Ramos (cell line): ENCODE data around the gene PTH2.
"Not testable (repeated sequence)": the region's sequence is repeated elsewhere in the genome, so short reads cannot be mapped to it uniquely, and the experiment has no call there.

ENCODE experiments used
- in situ Hi-C: fragments of 300-500 bp; cut with MboI; formaldehyde crosslinking; loops from one replicate; pipeline ENCODE4 v1.14.3; 2022; ENCODE audit warnings: low sequenced_read_pairs; ENCODE audit not compliant: unreplicated experiment

PTH2 gene

DNA sequence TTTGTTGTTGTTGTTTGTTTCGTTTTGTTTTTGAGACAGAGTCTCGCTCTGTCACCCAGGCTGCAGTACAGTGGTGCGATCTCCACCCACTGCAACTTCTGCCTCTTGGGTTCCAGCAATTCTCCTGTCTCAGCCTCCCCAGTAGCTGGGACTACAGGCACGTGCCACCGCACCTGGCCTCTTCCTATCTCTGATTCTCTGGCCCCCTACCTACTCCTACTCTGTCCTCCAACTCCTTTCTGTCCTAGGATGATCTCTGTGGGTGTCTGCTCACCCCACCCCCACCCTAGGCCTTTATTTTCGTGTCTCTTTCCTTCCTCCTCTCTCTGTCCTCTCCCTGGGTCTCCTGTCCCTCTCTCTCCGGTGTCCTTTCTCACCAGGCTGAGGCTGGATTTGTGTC, 27.2 kb upstream of the PTH2 start:
- in situ Hi-C loops: no loop called here

DNA sequence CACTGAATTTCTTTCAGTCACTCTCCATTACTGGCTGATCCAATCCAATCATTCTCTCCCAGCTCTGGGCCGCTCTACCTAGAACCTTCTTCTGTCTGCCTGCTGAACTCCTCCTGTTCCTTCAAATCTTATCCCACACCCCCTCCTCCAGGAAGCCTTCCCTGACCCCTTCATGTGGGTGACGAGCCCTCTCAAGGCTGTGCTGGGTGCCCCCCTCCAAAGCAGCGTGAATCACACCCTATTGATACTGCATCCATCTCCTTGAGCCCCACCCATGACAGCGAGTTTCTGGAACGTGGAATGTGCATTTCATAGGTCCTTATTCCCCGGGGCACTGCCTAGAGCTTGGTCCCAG, 25.2 kb upstream of the PTH2 start:
- in situ Hi-C loops: no loop called here

DNA sequence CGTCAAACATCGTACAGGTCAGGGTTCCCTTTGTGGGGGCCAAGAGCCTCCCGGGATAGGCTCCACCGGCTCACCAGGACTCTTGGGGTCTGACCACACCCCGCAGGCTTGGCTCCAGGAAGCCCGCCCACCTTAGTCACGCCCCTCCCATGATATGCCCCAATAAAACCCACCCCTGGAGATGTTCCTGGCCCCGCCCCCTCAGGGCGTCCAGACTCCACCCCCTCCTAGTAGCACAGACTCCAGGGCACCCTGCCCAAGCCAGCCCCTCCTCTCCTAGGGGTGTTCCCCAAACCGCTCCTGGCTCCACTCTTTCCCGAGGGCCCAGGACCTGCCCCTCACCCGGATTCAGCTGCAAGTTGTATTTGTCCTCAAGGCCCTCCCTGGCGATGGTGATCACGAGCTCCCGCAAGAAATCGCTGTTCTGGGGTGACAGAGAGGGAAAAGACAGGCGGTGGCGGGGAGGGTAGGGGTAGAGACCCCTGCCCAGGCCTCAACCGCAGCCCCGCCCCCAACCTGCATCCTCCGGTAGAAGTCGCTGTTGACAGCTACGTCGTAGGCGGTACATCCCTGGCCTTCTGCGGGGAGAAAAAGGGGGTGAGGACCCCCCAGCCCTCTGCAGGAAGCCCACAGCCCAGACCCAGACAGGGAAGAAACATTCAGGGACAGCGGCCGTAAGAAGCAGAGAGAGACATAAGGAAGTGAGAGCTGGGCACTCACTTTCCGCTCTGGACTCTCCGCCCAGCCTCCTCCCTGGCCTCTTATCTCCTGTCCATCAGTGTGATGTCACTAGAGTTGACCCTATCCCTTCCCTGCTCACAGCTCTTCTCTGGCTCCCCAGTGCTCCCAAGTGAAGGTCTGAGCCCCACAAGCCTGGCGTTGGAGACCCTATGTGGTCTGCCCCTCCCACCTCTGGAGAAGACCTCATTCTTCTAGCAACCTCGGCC, 24.5 kb upstream of the PTH2 start:
- in situ Hi-C loops: no loop called here

DNA sequence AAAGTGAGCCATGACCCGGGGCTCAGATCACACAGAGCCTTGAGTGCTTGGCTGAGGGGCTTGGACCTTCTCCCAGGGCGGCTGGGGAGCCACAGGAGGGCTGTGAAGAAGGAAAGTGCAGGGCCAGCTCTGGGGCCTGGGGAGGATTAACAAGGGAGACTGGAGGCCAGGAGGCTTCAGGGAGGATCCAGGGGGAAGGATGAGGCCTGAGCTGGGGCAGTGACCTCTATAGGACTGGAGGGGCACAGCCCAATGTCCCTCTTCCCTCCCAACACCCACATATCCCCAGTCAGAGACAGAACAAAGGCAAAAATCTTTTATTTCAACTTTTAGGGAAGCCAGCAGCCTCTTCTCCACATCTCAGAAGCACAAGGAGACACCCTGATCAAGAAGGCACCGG, 22.8 kb upstream of the PTH2 start:
- in situ Hi-C loops: no loop called here

DNA sequence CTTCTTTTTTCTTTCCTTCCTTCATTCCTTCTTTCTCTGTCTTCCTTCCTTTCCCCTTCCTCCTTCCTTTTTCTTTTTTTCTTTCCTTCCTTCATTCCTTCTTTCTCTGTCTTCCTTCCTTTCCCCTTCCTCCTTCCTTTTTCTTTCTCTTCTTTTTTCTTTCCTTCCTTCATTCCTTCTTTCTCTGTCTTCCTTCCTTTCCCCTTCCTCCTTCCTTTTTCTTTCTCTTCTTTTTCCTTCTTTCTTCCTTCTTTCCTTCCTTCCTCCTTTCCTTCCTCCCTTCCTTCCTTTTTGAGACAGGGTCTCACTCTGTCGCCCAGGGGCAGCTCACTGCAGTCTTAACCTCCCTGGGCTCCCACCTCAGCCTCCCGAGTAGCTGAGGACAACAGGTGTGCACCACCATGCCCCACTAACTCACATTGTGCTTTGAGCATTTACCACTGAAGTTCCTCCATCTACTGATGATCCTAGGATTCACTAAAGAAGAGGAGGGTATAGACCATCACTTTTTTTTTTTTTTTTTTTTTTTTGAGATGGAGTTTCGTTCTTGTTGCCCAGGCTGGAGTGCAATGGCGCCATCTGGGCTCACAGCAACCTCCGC, 21.0 kb upstream of the PTH2 start:
- in situ Hi-C loops: not testable (repeated sequence)

DNA sequence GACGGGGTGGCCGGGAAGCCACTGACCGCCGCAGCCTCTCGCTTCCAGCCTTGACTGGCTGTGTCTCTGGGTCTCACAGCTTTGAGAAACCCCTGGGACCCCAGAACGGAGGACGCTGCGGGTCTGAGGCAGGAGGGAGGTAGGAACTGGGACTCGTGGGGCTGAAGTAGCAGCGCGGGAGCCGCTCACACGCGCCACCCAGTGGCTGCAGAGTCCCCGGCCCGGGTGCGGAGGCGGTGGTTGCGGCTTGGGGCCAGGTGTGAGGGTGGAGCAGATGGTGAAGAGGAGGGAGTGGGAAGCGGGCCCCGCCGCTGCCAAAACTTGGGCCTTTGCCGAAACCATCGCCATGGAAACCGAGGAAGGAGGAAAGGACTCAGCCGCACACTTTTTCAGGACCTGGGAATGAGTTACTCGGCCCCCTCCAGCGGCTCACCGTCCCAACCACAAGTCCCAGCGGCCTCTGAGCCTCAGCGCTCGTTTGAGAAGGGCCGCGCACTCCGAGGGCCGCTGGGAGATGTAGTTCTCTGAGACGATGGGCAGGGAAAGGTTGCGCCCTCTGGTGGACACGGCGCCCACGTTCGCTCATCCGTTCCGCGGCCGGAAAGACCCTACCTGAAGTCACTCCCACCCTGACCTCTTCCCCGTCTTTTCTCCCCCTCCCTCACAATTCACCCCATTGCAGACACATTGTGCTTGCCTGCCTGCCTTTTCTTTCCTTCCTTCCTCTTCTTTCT, 20.3 kb upstream of the PTH2 start:
- in situ Hi-C loops: no loop called here

DNA sequence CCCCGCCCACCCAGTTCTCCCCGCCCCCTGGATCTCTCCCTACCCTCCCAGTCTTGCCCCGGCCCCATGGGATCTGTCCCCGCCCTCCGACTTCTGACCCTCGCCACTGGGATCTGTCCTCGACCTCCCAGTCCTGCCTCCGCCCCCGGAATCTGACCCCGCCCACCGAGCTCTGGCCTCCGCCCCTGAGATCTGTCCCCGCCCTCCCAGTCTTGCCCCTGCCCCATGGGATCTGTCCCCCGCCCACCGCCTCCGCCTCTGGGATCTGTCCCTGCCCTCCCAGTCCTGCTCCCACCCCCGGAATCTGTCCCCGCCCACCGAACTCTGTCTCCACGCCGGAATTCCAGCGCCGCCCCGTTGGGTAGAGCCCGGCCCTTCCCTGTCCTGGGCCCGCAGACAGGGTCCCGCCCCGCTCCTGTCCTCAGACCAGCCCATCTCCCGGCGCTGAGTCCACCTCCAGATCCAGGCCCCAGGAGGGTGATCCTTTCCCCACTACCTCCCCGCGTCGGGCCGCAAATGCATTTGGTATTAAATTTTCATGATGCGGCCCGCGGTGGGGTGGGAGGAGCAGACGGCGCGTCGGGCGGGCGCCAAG, 19.6 kb upstream of the PTH2 start:
- in situ Hi-C loops: no loop called here

DNA sequence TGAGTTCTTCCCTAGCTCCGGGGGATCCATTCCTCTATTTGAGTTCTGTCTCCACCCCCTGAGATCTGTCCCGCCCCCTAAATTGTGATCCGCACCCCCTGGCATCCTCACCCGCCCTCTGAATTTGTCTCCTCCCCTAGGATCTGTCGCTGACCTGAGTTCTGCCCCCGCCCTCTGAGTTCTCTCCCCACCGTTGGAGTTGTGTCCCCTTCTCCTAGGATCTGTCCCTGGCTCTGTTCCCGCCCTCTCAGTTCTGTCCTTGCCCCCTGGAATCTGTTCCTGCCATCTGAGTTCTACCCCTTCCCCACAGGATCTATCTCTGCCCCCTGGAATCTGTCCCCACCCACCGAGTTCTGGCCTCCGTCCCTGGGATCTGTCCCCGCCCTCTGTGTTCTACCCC, 19.1 kb upstream of the PTH2 start:
- in situ Hi-C loops: no loop called here

DNA sequence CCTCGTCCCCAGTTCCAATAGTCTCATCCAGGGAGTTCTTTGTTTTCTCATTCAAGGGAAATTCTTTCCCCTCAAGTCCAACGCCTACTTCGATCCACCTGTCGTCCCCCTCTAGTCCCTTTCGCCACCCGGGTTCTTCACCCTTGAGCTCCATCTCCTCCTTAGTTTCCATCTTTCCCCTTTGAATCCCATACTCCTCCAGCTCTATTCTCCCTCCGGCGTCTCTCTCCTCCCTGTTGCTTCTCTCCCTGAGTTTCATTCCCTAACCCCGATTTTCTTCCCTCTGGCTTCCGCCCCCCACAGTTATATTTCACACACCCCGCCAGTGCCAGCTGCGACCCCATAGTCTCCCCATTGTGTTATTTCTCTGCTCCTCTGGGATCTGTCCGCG, 18.7 kb upstream of the PTH2 start:
- in situ Hi-C loops: no loop called here

DNA sequence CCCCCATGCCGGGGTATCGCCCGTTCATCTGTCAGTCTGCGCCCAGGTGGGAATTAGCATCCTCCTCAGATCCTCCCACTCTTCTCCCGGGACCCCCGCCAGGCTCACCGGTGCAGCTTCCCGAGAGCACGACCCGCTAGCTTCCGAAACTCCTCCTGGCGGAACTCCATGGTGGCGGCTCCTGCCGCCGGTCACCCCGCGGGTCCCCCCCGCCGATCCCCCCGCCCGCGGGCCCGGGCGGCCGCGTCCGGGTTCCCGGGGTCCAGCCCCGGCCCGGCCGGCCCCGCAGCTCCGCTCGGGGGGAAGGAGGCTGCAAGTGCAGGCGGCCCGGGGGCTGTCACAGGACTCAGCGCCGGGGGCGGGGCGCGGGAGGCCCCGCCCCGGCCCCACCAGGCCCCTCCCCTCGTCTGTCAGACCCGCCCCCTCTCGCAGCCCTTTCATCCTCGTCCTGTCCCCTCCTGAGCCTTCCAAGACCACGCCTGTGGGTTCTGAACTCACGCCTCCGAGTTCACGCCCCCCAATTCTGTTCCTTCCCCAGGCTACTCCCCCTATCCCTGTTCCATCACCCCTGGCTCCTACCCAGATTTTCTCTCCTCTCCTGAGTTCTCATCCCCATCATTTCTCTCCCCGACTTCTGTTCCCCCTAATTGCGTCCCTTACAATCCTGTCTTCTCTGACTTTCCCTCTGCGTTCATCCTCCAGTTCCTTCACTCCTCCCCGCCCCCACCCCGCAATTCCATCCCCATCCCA, 18.1 kb upstream of the PTH2 start, which contains the start of gene SLC17A7:
SLC17A7 (minus strand) TSS at position 318 of the 750 bp plus-strand sequence; CDS start at position 170, 148 bp downstream.
- in situ Hi-C loops: no loop called here

DNA sequence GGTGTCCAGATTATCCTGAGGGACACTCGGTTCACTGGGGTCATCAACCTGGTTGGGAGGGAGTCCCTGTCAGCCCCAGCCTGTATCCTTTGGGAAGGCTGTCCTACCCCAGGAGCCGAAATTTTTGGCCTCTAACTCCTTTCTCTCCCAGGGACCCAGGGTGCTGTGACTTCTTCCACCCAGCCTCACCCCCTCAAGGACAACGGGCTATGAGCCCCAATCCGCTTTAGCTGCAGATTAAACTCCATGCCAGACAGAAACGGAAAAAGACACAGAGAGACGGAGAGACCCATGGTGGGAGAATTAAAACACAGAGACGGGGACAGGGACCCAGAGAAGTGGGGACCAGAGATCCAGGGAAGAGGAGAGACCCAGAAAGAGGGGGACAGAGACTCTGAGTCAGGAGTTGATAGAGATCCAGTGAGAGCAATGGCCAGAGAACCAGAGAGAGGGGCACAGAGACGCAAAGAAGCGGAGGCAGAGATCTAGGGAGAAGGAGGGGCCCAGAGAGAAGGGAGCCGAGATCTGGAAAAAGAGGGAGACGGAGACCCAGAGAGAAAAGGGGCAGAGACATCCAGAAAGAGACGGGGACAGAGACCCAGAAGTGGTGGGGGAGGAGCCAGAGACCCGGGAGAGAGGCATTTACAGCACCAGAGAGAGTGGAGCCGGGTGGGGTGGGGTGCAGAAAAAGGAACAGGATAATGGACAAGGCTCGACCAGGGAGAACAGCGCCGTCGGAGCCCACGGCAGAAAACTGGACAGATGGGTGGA, 17.4 kb upstream of the PTH2 start:
- in situ Hi-C loops: no loop called here

DNA sequence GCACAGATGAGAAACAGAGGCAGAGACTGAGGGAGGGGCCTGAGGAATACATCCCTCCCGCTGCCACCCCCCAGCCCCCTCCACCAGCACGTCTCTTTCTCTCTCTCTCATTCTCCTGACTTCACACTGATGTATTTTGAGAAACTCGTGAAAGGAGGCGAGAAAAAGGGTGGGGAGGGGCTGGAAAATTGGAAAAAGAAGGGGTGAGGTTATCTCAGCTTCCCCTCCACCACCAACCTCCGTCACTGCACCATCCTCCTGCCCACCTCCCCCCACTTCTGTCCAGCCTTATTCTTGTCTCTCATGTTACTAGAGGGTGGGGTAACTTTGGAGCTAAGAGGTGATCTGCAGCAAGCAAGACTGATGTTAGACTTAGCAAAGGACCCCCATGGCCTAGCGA, 16.6 kb upstream of the PTH2 start:
- in situ Hi-C loops: loop anchor here (5.0 kb wide), 1 partner anchor 48 kb away; no protein-coding TSS in a partner anchor

DNA sequence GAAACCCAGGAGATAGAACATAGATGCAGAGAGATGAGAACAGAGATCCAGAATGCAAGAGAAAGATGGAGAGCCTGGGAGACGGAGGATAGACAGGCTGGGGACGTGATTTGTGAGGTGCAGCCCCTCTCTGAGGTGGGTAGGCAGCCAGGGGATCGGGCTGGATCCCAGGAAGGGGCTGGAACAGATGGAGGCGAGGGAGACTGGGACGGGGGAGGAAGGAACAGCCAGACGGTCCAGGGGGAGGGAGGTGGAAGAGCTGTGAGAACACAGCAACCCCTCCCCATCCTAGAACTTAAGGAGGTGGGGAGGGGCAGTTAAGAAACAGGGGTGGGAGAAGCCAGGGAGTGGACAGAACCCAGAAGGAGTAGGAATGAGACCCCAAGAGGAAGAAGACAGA, 15.0 kb upstream of the PTH2 start:
- in situ Hi-C loops: loop anchor here (5.0 kb wide), 1 partner anchor 46 kb away; no protein-coding TSS in a partner anchor

DNA sequence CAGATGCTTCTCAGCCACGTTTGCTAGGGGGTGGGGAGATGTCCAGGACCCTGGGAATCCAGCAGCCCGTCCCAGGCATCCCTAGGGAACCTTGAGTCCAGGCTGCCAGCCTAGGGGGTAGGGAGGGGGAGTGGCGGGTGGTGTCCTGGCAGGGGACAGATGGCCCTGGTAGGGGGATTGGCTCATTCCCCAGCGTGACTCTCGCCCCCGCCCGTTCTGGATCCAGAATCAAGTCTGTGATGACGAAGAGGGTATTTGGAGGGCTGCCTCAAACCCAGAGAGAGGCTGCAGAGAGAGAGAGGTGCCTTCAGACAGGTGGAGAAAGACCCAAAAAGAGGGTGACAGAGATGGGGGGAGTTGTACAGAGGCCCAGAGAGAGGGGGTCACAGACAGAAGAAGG, 14.0 kb upstream of the PTH2 start:
- in situ Hi-C loops: loop anchor here (5.0 kb wide), 1 partner anchor 45 kb away; no protein-coding TSS in a partner anchor

DNA sequence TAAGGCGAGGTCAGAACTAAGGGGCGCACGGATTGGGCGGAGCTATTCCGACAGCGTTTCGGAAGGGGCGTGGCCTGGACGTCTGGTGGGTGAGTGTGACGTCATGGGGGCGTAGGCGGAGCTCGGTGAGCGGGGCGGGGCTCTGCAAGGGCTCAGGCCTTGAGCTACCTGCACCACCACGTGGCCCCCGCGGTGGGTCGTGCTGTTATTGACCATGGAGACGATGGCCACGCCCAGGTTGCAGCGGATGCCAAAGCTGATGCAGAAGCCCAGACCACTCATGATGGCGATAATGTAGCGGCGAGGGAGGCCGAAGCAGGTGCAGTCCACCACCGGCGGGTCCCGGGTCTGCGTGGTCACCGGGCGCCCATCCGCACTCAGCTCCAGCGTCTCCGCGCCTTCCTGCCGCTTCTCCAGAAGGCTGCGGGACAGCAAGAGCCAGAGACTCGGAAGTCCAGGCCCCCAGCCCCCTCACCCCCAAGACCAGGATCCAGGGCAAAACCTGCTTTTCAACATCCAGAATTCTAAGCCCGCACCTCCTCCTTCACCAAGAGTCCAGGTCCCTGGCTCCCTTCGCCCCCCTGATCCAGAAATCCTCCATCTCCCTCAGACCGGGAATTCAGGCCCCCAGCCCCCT, 13.3 kb upstream of the PTH2 start:
- in situ Hi-C loops: loop anchor here (5.0 kb wide), 1 partner anchor 44 kb away; no protein-coding TSS in a partner anchor

DNA sequence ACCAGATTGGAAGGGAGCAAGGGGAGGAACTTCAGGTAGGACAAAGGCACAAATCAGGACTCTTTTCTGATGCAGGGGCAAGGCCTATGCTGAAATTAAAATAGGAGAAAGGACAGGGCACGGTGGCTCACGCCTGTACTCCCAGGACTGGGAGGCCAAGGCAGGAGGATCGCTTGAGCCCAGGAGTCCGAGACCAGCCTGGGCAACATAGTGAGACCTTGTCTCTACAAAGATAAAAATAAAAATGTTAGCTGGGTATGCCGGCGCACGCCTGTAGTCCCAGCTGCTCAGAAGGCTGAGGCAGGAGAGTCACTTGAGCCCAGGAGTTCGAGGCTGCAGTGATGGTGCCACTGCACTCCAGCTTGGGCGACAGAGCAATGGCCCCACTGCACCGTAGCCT, 12.4 kb upstream of the PTH2 start:
- in situ Hi-C loops: loop anchor here (5.0 kb wide), 1 partner anchor 43 kb away; no protein-coding TSS in a partner anchor

DNA sequence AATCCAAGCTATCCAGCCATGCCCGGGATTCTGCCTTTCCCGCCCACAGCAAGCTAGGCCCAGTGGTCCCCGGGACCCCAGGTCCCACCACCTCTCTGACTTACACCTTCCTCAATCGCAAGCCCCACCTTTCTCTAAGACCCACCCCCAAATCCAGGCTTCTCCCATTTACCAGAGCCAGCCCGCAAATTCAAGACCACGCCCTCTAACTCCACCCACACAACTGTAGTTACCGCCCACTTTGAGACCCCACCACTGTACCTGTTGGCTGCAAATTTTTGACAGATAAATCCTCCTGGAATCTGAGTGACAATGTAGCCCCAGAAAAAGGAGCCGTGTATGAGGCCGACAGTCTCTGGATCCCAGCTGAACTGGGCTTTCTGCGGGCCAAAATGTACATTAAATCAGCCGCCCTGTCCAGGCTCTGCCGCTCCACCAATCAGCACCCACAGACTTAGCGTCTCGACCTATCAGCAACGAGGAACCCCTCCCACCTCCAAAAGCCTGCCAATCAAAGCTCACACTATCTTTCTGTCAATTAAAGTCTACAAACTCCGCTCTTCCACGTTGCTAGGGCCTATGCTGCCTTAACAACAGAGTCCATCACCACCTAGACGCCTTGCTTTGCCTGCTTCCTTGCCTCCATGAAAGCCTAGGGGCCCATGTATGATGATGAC, 11.8 kb upstream of the PTH2 start:
- in situ Hi-C loops: loop anchor here (5.0 kb wide), 1 partner anchor 43 kb away; no protein-coding TSS in a partner anchor
